CD4-positive, alpha-beta memory T cell (primary cell): ENCODE measurements around the gene FOXD4L1. TPM values are rescaled to one million over a fixed set of nuclear protein-coding genes. Genes with fewer than 3 reads are reported as not detected.
"Not testable (repeated sequence)": the region's sequence is repeated elsewhere in the genome, so short reads cannot be mapped to it uniquely, and the experiment has no call there.

Experiments used
- CTCF ChIA-PET: fragments of 350-600 bp; sonication (Branson Sonifier 250); formaldehyde crosslinking; loops from one replicate; lab custom pipeline; 2021; ENCODE audit warnings: inconsistent platforms; ENCODE audit not compliant: partially characterized antibody; lab: Charles Lee
- POLR2A ChIA-PET: fragments of 350-600 bp; sonication (Branson Sonifier 250); formaldehyde crosslinking; loops from one replicate; lab custom pipeline; 2021; ENCODE audit not compliant: partially characterized antibody; lab: Charles Lee
- DNase-seq, 5 donors: peaks; one replicate each; pipeline versions ENCODE4 v3.0.0 to v3.0.0-alpha.2; 2020 to 2022; ENCODE audit warnings: mixed read lengths in 1 of 5
- H3K27ac ChIP-seq: one replicate; pipeline ENCODE4 v1.7.0; 2013; ENCODE audit warnings: low read depth, low read length
- H3K27me3 ChIP-seq: 2 replicates; pipeline ENCODE4 v1.7.0; 2013; ENCODE audit warnings: mild to moderate bottlenecking, low read length, moderate library complexity; ENCODE audit not compliant: insufficient read depth
- H3K36me3 ChIP-seq: 2 replicates; pipeline ENCODE4 v1.7.0; 2013; ENCODE audit warnings: mild to moderate bottlenecking, low read length, moderate library complexity; ENCODE audit not compliant: insufficient read depth
- H3K4me1 ChIP-seq: 2 replicates; pipeline ENCODE4 v1.7.0; 2013; ENCODE audit warnings: mild to moderate bottlenecking, low read length, moderate library complexity; ENCODE audit not compliant: insufficient read depth
- H3K4me3 ChIP-seq, 2 donors: one replicate each; pipeline ENCODE4 v1.7.0; 2013; ENCODE audit warnings: low read length in 2 of 2, mild to moderate bottlenecking in 1 of 2
- H3K9me3 ChIP-seq, 2 donors: one replicate each; pipeline ENCODE4 v1.7.0; 2013; ENCODE audit warnings: low read length in 2 of 2, control low read depth in 1 of 2; ENCODE audit not compliant: control insufficient read depth in 1 of 2
- H3K27ac Mint-ChIP-seq, 7 donors: one replicate each; pipeline ENCODE4 v1.8.0; 2020 to 2021; ENCODE audit warnings: mixed read lengths in 7 of 7, mild to moderate bottlenecking in 6 of 7, inconsistent platforms in 3 of 7, moderate library complexity in 3 of 7
- H3K27me3 Mint-ChIP-seq, 2 donors: one replicate each; pipeline ENCODE4 v1.8.0; 2020 to 2021; ENCODE audit warnings: mixed read lengths in 2 of 2
- H3K36me3 Mint-ChIP-seq, 2 donors: one replicate each; pipeline ENCODE4 v1.8.0; 2020 to 2021; ENCODE audit warnings: mixed read lengths in 2 of 2, inconsistent platforms in 1 of 2, mild to moderate bottlenecking in 1 of 2
- H3K4me1 Mint-ChIP-seq, 4 donors: one replicate each; pipeline ENCODE4 v1.8.0; 2020 to 2021; ENCODE audit warnings: mixed read lengths in 4 of 4, mild to moderate bottlenecking in 1 of 4
- H3K4me3 Mint-ChIP-seq, 8 donors: one replicate each; pipeline ENCODE4 v1.8.0; 2020 to 2021; ENCODE audit warnings: mixed read lengths in 8 of 8, mild to moderate bottlenecking in 7 of 8, moderate library complexity in 6 of 8, inconsistent platforms in 3 of 8
- H3K9me3 Mint-ChIP-seq, 8 donors: one replicate each; pipeline ENCODE4 v1.8.0; 2020 to 2021; ENCODE audit warnings: mixed read lengths in 8 of 8, mild to moderate bottlenecking in 5 of 8, inconsistent platforms in 3 of 8, moderate library complexity in 1 of 8
- intact Hi-C: fragments of 100-400 bp; cut with micrococcal nuclease; formaldehyde crosslinking; loops from one replicate; pipeline ENCODE4 v1.15.1; 2023
- polyA plus RNA-seq, 2 donors: library from polyadenylated mRNA; unstranded; fragments of 300-500 nt; fragmentation: Illumina TruSeq; gene quantifications; one replicate each; pipeline ENCODE4 v1.2.3, GENCODE V29; 2021
- total RNA-seq, 2 experiments: library from RNA; stranded (reverse); gene quantifications; one replicate each; pipeline ENCODE4 v1.2.3, GENCODE V29; 2021

Gene FOXD4L1
- total and polyA plus RNA-seq, 4 experiments from 2014 or later: 0.42 to 0.52 TPM; not detected in 2

- H3K9me3 ChIP-seq, H3K36me3 Mint-ChIP-seq, H3K27ac ChIP-seq, H3K27ac Mint-ChIP-seq, H3K4me1 Mint-ChIP-seq, DNase-seq, POLR2A ChIA-PET, H3K27me3 ChIP-seq, H3K4me1 ChIP-seq, H3K9me3 Mint-ChIP-seq, CTCF ChIA-PET, H3K4me3 Mint-ChIP-seq, H3K36me3 ChIP-seq, intact Hi-C loops, H3K4me3 ChIP-seq: not testable (repeated sequence)
- H3K27me3 Mint-ChIP-seq: peaks cover 7 to 20% of the 10 kb centered on the region in 2 donors
Measured at GRCh38 chr2:113511859-113512258, 13.4 kb downstream of the FOXD4L1 start.

GRCh38 chr2:113515457-113515856 is 17.0 kb downstream of the FOXD4L1 start:
- H3K9me3 Mint-ChIP-seq, H3K27me3 ChIP-seq, DNase-seq, H3K4me3 Mint-ChIP-seq, H3K27ac ChIP-seq, intact Hi-C loops, H3K27me3 Mint-ChIP-seq, H3K9me3 ChIP-seq, H3K4me1 ChIP-seq, POLR2A ChIA-PET, H3K27ac Mint-ChIP-seq, H3K4me1 Mint-ChIP-seq, H3K36me3 Mint-ChIP-seq, H3K4me3 ChIP-seq, H3K36me3 ChIP-seq, CTCF ChIA-PET: not testable (repeated sequence)

GRCh38 chr2:113515995-113516394 is 17.5 kb downstream of the FOXD4L1 start:
- H3K27me3 Mint-ChIP-seq, POLR2A ChIA-PET, H3K27ac Mint-ChIP-seq, H3K4me1 ChIP-seq, H3K4me1 Mint-ChIP-seq, intact Hi-C loops, H3K9me3 Mint-ChIP-seq, H3K36me3 ChIP-seq, CTCF ChIA-PET, H3K4me3 ChIP-seq, H3K27ac ChIP-seq, H3K9me3 ChIP-seq, H3K4me3 Mint-ChIP-seq, H3K27me3 ChIP-seq, DNase-seq, H3K36me3 Mint-ChIP-seq: not testable (repeated sequence)

GRCh38 chr2:113517025-113517424 is 18.6 kb downstream of the FOXD4L1 start:
- H3K27me3 ChIP-seq, H3K4me1 ChIP-seq, H3K4me3 ChIP-seq, H3K4me1 Mint-ChIP-seq, POLR2A ChIA-PET, DNase-seq, H3K36me3 Mint-ChIP-seq, H3K36me3 ChIP-seq, CTCF ChIA-PET, H3K4me3 Mint-ChIP-seq, H3K27ac ChIP-seq, intact Hi-C loops, H3K27ac Mint-ChIP-seq, H3K27me3 Mint-ChIP-seq, H3K9me3 ChIP-seq, H3K9me3 Mint-ChIP-seq: not testable (repeated sequence)

- H3K4me1 ChIP-seq, H3K36me3 Mint-ChIP-seq, H3K27me3 Mint-ChIP-seq, H3K9me3 ChIP-seq, CTCF ChIA-PET, POLR2A ChIA-PET, H3K27ac ChIP-seq, H3K4me3 ChIP-seq, DNase-seq, intact Hi-C loops, H3K27me3 ChIP-seq, H3K36me3 ChIP-seq, H3K4me3 Mint-ChIP-seq, H3K27ac Mint-ChIP-seq, H3K9me3 Mint-ChIP-seq, H3K4me1 Mint-ChIP-seq: not testable (repeated sequence)
Measured at GRCh38 chr2:113520837-113521236, 22.4 kb downstream of the FOXD4L1 start.

- H3K9me3 Mint-ChIP-seq, H3K4me1 ChIP-seq, H3K4me3 Mint-ChIP-seq, POLR2A ChIA-PET, DNase-seq, H3K27me3 Mint-ChIP-seq, H3K4me1 Mint-ChIP-seq, H3K9me3 ChIP-seq, H3K36me3 ChIP-seq, H3K4me3 ChIP-seq, H3K36me3 Mint-ChIP-seq, H3K27ac ChIP-seq, CTCF ChIA-PET, intact Hi-C loops, H3K27me3 ChIP-seq, H3K27ac Mint-ChIP-seq: not testable (repeated sequence)
Measured at GRCh38 chr2:113521492-113521891, 23.0 kb downstream of the FOXD4L1 start.

GRCh38 chr2:113524986-113525385 is 26.5 kb downstream of the FOXD4L1 start:
- DNase-seq, H3K9me3 ChIP-seq, H3K27ac ChIP-seq, H3K27me3 ChIP-seq, H3K27ac Mint-ChIP-seq, H3K36me3 ChIP-seq, H3K4me3 ChIP-seq, H3K9me3 Mint-ChIP-seq, H3K4me1 ChIP-seq, POLR2A ChIA-PET, H3K36me3 Mint-ChIP-seq, intact Hi-C loops, H3K4me1 Mint-ChIP-seq, H3K4me3 Mint-ChIP-seq, H3K27me3 Mint-ChIP-seq: not testable (repeated sequence)
- CTCF ChIA-PET: interaction anchor here (1.0 kb wide), 1 partner anchor 79 kb away, joined by 3 read pairs; no protein-coding TSS in a partner anchor

- H3K27me3 Mint-ChIP-seq, H3K4me3 ChIP-seq, H3K36me3 Mint-ChIP-seq, H3K27ac Mint-ChIP-seq, H3K27me3 ChIP-seq, H3K4me1 Mint-ChIP-seq, H3K9me3 Mint-ChIP-seq, H3K36me3 ChIP-seq, H3K9me3 ChIP-seq, intact Hi-C loops, H3K4me3 Mint-ChIP-seq, H3K4me1 ChIP-seq, H3K27ac ChIP-seq, POLR2A ChIA-PET, CTCF ChIA-PET: not testable (repeated sequence)
- DNase-seq: peak in 4 of 5 donors; percentile 36 to 48 (median 42)
Measured at GRCh38 chr2:113527350-113528045, 29.0 kb downstream of the FOXD4L1 start.
